Smooth muscle cell (in vitro differentiated cells): Measurements from ENCODE around the gene CABLES2. TPM values are rescaled to one million over a fixed set of nuclear protein-coding genes. Genes with fewer than 3 reads are reported as not detected.

Experiments
- DNase-seq: peaks from one replicate; lab custom pipeline; 2025; ENCODE audit not compliant: unreplicated experiment; lab: John Stamatoyannopoulos, UW
- H2AFZ ChIP-seq: fragments of 200-600 bp; sonication (generic); 2 replicates; pipeline ENCODE4 v1.6.0; 2016; ENCODE audit warnings: antibody characterized with exemption, low read depth, mild to moderate bottlenecking
- H3F3A ChIP-seq: fragments of 200-600 bp; sonication (generic); 2 replicates; pipeline ENCODE4 v1.6.0; 2017; ENCODE audit warnings: antibody characterized with exemption, low read depth
- H3K27ac ChIP-seq: fragments of 200-600 bp; sonication (generic); 2 replicates; pipeline ENCODE4 v1.5.1; 2016; ENCODE audit warnings: low read depth, mild to moderate bottlenecking
- H3K27me3 ChIP-seq: fragments of 200-600 bp; sonication (generic); 2 replicates; pipeline ENCODE4 v1.6.1; 2016; ENCODE audit warnings: low read depth, mild to moderate bottlenecking
- H3K36me3 ChIP-seq: fragments of 200-600 bp; sonication (generic); 2 replicates; pipeline ENCODE4 v1.5.1; 2016; ENCODE audit warnings: low read depth
- H3K4me1 ChIP-seq: fragments of 200-600 bp; sonication (generic); 2 replicates; pipeline ENCODE4 v1.5.1; 2016; ENCODE audit warnings: low read depth
- H3K4me2 ChIP-seq: fragments of 200-600 bp; sonication (generic); 2 replicates; pipeline ENCODE4 v1.6.0; 2016; ENCODE audit warnings: mild to moderate bottlenecking
- H3K4me3 ChIP-seq: fragments of 200-600 bp; sonication (generic); 2 replicates; pipeline ENCODE4 v1.5.1; 2016; ENCODE audit warnings: mild to moderate bottlenecking
- H3K79me2 ChIP-seq: fragments of 200-600 bp; sonication (generic); 2 replicates; pipeline ENCODE4 v1.6.0; 2016; ENCODE audit warnings: low read depth, mild to moderate bottlenecking
- H3K9ac ChIP-seq: fragments of 200-600 bp; sonication (generic); 2 replicates; pipeline ENCODE4 v1.6.0; 2016; ENCODE audit warnings: low read depth
- H3K9me3 ChIP-seq: fragments of 200-600 bp; sonication (generic); replicated peaks from 2 replicates; pipeline ENCODE4 v1.5.1; 2016; ENCODE audit warnings: low read depth
- H4K20me1 ChIP-seq: fragments of 200-600 bp; sonication (generic); 2 replicates; pipeline ENCODE4 v1.6.0; 2016; ENCODE audit warnings: low read depth
- CTCF ChIP-seq: fragments of 200-600 bp; sonication (generic); IDR thresholded peaks from 2 replicates; pipeline ENCODE4 v1.5.1; 2017; ENCODE audit warnings: borderline replicate concordance, mild to moderate bottlenecking, antibody characterized with exemption; ENCODE audit not compliant: insufficient read depth, poor library complexity, severe bottlenecking
- whole genome bisulfite sequencing: methylation state at CpG from one replicate; pipeline ENCODE4 v1.1.7; 2016; ENCODE audit warnings: low lambda C conversion rate; 5-methylcytosine and 5-hydroxymethylcytosine counted together
- polyA plus RNA-seq: library from polyadenylated mRNA; unstranded; fragments of >200 nt; fragmentation: Nextera tagmentation; extraction: Ambion mirVana; gene quantifications from 2 replicates; pipeline ENCODE4 v1.2.1, GENCODE V29; 2016
- total RNA-seq: library from RNA; depleted of rRNA; stranded (reverse); fragments of >200 nt; gene quantifications from 2 replicates; pipeline ENCODE4 v1.2.3, GENCODE V29; 2014

The CABLES2 gene
- total and polyA plus RNA-seq, 2 experiments from 2014 or later = 7.4 to 7.6 TPM

- peaks cover 11% of the 10 kb centered on the region for H3K79me2 ChIP-seq
- WGBS = 33% methylated on average over 29 of the region's 30 CpGs
- H3K36me3 ChIP-seq = no peaks in the 10 kb centered on the region
- no peaks in the 10 kb centered on the region for H4K20me1 ChIP-seq
- H3K9me3 ChIP-seq = no peaks in the 10 kb centered on the region
- H3K4me2 ChIP-seq = no peak overlapping the region
- H3K4me3 ChIP-seq = no peak overlapping the region
- no peaks in the 10 kb centered on the region for H3F3A ChIP-seq
- no peak overlapping the region for H3K9ac ChIP-seq
- no peak overlapping the region for H2AFZ ChIP-seq
- no peak overlapping the region for H3K27ac ChIP-seq
- no peak for DNase-seq
- peaks cover 11% of the 10 kb centered on the region for H3K4me1 ChIP-seq
- TF ChIP-seq CTCF = peak; percentile 56
- H3K27me3 ChIP-seq = no peaks in the 10 kb centered on the region
Measured at GRCh38 chr20:62409931-62410745, 3.1 kb upstream of the CABLES2 start.

GRCh38 chr20:62409086-62409853, 2.2 kb upstream of the CABLES2 start:
- H3K9me3 ChIP-seq = no peaks in the 10 kb centered on the region
- no peaks in the 10 kb centered on the region for H3F3A ChIP-seq
- no peak overlapping the region for H3K4me3 ChIP-seq
- no peak for DNase-seq
- TF ChIP-seq CTCF = no peak
- H3K27me3 ChIP-seq = no peaks in the 10 kb centered on the region
- H3K27ac ChIP-seq = no peak overlapping the region
- peaks cover 6% of the 10 kb centered on the region for H4K20me1 ChIP-seq
- H2AFZ ChIP-seq = no peak overlapping the region
- 87% methylated on average over 12 of the region's 12 CpGs for WGBS
- peaks cover 11% of the 10 kb centered on the region for H3K4me1 ChIP-seq
- no peaks in the 10 kb centered on the region for H3K36me3 ChIP-seq
- H3K79me2 ChIP-seq = peaks cover 11% of the 10 kb centered on the region
- H3K9ac ChIP-seq = no peak overlapping the region
- H3K4me2 ChIP-seq = no peak overlapping the region

GRCh38 chr20:62408640-62409039, 1.6 kb upstream of the CABLES2 start:
- Histone ChIP-seq H3K27ac (no peak overlapping the region), H3F3A (no peaks in the 10 kb centered on the region), H3K4me1 (peaks cover 11% of the 10 kb centered on the region), H3K27me3 (no peaks in the 10 kb centered on the region), H3K9ac (no peak overlapping the region), H2AFZ (no peak overlapping the region), H3K4me3 (no peak overlapping the region), H3K9me3 (no peaks in the 10 kb centered on the region), H3K79me2 (peaks cover 11% of the 10 kb centered on the region), H3K36me3 (no peaks in the 10 kb centered on the region), H4K20me1 (peaks cover 6% of the 10 kb centered on the region), H3K4me2 (no peak overlapping the region)
- 89% methylated on average over 5 of the region's 12 CpGs for WGBS
- TF ChIP-seq CTCF = no peak
- no peak for DNase-seq
